Measurements from ENCODE around the gene KCNMA1.

Gene KCNMA1

GRCh38 chr10:77230194-77230593 lies 407.4 kb downstream of the KCNMA1 start:
- H3K4me3 Mint-ChIP-seq = no peak overlapping the region
- no peaks in the 10 kb centered on the region for H3K9me3 Mint-ChIP-seq
- no peak overlapping the region for H3K27ac Mint-ChIP-seq
- no peak for DNase-seq (ENCODE audit: low spot score)
- no peaks in the 10 kb centered on the region for H3K4me1 Mint-ChIP-seq (ENCODE audit: low read depth)
- no peaks in the 10 kb centered on the region for H3K36me3 Mint-ChIP-seq (ENCODE audit: low read depth)
- H3K27me3 Mint-ChIP-seq (ENCODE audit: low read depth) = no peaks in the 10 kb centered on the region

DNA sequence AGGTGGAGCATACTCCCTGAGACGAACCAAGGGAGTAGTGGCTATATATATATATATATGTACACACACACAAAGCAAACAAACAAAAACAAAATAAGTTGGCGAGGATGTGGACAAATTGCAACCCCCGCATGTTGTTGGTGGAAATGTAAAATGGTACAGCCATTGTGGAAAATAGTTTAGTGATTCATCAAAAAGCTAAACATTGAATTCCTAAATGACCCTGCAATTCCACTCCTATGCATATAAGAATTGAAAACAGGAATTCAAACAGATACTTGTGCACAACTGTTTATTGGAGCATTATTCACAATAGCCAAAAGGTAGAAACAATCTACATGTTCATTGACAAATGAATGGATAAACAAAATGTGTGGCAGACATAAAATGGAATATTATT lies 407.9 kb downstream of the KCNMA1 start:
- H3K27ac Mint-ChIP-seq = no peak overlapping the region
- no peak for DNase-seq (ENCODE audit: low spot score)
- H3K9me3 Mint-ChIP-seq = no peaks in the 10 kb centered on the region
- no peaks in the 10 kb centered on the region for H3K4me1 Mint-ChIP-seq (ENCODE audit: low read depth)
- no peaks in the 10 kb centered on the region for H3K27me3 Mint-ChIP-seq (ENCODE audit: low read depth)
- no peaks in the 10 kb centered on the region for H3K36me3 Mint-ChIP-seq (ENCODE audit: low read depth)
- H3K4me3 Mint-ChIP-seq = no peak overlapping the region

DNA sequence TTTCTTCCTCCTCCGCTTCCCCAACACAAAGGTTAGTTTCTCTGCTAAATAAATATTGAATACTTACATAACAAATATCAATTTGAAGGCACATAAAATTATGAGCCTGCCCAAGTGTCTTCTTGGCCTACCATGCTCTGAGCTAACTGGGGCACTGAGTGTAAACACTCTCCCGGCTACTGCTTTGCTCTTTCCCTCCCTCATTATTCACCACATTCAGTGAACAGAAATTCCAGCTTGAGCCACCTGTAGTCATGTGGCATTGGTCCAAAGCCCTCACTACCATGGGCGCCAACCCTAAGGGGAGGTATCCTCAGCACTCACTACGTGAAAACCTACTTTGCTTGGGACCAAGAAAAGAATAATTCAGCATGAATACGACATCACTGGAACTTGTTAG lies 409.0 kb downstream of the KCNMA1 start:
- no peak for DNase-seq (ENCODE audit: low spot score)
- H3K9me3 Mint-ChIP-seq = no peaks in the 10 kb centered on the region
- H3K27me3 Mint-ChIP-seq (ENCODE audit: low read depth) = peaks cover 4% of the 10 kb centered on the region
- H3K27ac Mint-ChIP-seq = no peak overlapping the region
- H3K36me3 Mint-ChIP-seq (ENCODE audit: low read depth) = no peaks in the 10 kb centered on the region
- no peaks in the 10 kb centered on the region for H3K4me1 Mint-ChIP-seq (ENCODE audit: low read depth)
- no peak overlapping the region for H3K4me3 Mint-ChIP-seq

GRCh38 chr10:77226853-77227565 lies 410.6 kb downstream of the KCNMA1 start:
- no peak overlapping the region for H3K4me3 Mint-ChIP-seq
- peaks cover 10% of the 10 kb centered on the region for H3K27me3 Mint-ChIP-seq (ENCODE audit: low read depth)
- H3K27ac Mint-ChIP-seq = no peak overlapping the region
- DNase-seq (ENCODE audit: low spot score) = no peak
- no peaks in the 10 kb centered on the region for H3K4me1 Mint-ChIP-seq (ENCODE audit: low read depth)
- H3K36me3 Mint-ChIP-seq (ENCODE audit: low read depth) = no peaks in the 10 kb centered on the region
- H3K9me3 Mint-ChIP-seq = no peaks in the 10 kb centered on the region

DNA sequence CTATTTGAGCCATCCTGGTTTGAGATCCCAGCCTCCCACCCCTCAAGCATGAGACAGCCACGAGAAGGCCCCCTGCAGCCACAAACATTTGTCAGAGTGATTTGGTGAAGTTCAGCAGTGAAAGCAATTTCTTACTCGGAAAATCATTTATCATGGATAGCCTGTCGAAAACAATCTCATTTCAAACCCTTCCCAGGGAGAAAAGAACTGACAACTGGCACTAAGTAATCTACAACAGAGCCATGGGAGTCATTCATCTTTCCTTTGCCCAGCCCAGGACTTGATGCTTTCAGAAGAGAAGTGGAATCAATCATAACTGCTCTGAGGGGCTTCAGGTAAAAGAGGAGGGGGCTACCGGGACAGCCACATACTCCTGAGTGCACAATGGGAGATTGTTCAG lies 411.2 kb downstream of the KCNMA1 start:
- no peak overlapping the region for H3K4me3 Mint-ChIP-seq
- no peaks in the 10 kb centered on the region for H3K36me3 Mint-ChIP-seq (ENCODE audit: low read depth)
- no peak for DNase-seq (ENCODE audit: low spot score)
- no peaks in the 10 kb centered on the region for H3K9me3 Mint-ChIP-seq
- H3K27ac Mint-ChIP-seq = no peak overlapping the region
- peaks cover 14% of the 10 kb centered on the region for H3K27me3 Mint-ChIP-seq (ENCODE audit: low read depth)
- H3K4me1 Mint-ChIP-seq (ENCODE audit: low read depth) = no peaks in the 10 kb centered on the region

- Mint-ChIP-seq H3K9me3 (no peaks in the 10 kb centered on the region), H3K27me3 (ENCODE audit: low read depth) (peaks cover 14% of the 10 kb centered on the region), H3K4me1 (ENCODE audit: low read depth) (no peaks in the 10 kb centered on the region), H3K4me3 (no peak overlapping the region), H3K27ac (no peak overlapping the region), H3K36me3 (ENCODE audit: low read depth) (no peaks in the 10 kb centered on the region)
- no peak for DNase-seq (ENCODE audit: low spot score)
Measured at GRCh38 chr10:77226020-77226419, 411.6 kb downstream of the KCNMA1 start.

GRCh38 chr10:77223526-77224460 lies 413.8 kb downstream of the KCNMA1 start:
- H3K4me1 Mint-ChIP-seq (ENCODE audit: low read depth) = no peaks in the 10 kb centered on the region
- no peaks in the 10 kb centered on the region for H3K9me3 Mint-ChIP-seq

DNA sequence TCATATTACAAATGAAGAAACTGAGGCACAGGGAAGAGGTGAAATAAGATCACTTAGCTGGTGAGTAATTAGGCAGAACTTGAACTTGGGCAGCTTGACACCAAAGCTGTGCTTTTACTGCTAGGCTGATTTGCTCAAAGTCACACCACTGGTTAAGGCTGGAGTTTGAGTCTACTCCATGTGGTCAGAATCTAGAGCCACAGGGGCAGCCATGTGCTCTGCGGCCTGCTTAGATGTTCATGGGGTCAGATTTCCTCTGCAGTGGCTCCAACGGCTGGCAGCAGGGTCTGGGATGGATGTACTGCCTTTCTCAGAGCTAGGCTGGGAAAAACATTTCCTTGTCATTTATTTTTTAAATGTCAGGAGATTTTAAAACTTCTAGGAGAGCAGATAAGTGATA lies 417.5 kb downstream of the KCNMA1 start:
- Mint-ChIP-seq H3K27me3 (ENCODE audit: low read depth) (peaks cover 16% of the 10 kb centered on the region), H3K4me1 (ENCODE audit: low read depth) (no peaks in the 10 kb centered on the region), H3K4me3 (no peak overlapping the region), H3K36me3 (ENCODE audit: low read depth) (no peaks in the 10 kb centered on the region), H3K9me3 (no peaks in the 10 kb centered on the region), H3K27ac (no peak overlapping the region)
- no peak for DNase-seq (ENCODE audit: low spot score)

More at GRCh38 chr10:77223526-77224460, 413.8 kb downstream of the KCNMA1 start:
- Mint-ChIP-seq H3K27me3 (ENCODE audit: low read depth) (peaks cover 14% of the 10 kb centered on the region), H3K4me3 (no peak overlapping the region), H3K36me3 (ENCODE audit: low read depth) (no peaks in the 10 kb centered on the region), H3K27ac (no peak overlapping the region)
- no peak for DNase-seq (ENCODE audit: low spot score)

DNA sequence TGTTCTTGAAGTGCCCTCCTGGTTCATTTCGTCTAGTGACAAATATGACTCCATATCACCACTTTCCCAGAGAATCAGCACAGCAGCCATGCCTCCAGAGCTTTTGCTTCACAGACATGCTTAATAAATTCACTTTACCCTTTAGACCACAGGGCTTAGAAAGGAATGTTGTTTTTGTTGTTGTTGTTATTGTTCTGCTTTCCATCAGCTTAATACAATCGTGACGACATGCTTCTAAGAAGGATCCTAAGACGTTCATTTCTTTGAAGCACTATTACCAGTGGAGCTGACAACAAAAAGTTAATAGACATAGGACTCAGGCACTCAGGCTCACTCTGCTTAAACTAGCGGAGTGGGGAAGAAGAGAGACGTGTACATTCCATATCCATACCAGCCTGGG lies 418.6 kb downstream of the KCNMA1 start:
- no peak for DNase-seq (ENCODE audit: low spot score)
- Mint-ChIP-seq H3K9me3 (no peaks in the 10 kb centered on the region), H3K36me3 (ENCODE audit: low read depth) (no peaks in the 10 kb centered on the region), H3K4me3 (no peak overlapping the region), H3K27me3 (ENCODE audit: low read depth) (peaks cover 16% of the 10 kb centered on the region), H3K4me1 (ENCODE audit: low read depth) (no peaks in the 10 kb centered on the region), H3K27ac (no peak overlapping the region)

DNA sequence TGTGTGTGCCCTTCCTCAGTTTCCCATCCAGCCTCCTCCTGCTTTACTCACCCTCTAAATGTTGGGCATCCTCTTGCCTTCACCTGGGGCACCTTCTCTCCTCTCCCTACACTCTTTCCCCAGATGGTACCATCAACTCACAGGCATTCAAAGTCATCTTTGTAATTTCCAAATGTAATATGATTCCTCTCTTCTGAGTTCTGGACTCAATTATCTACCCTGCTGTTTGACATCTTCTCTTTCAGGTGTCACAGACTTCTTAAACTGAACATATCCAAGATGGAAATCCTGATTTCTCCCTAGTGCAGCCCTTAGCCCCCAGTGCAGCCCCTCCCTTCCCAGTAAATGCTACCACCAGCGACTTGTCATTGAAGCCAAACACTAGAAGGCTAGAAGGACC lies 422.8 kb downstream of the KCNMA1 start:
- H3K4me3 Mint-ChIP-seq = no peak overlapping the region
- no peak overlapping the region for H3K27ac Mint-ChIP-seq
- DNase-seq (ENCODE audit: low spot score) = no peak
- peaks cover 2% of the 10 kb centered on the region for H3K27me3 Mint-ChIP-seq (ENCODE audit: low read depth)
- H3K36me3 Mint-ChIP-seq (ENCODE audit: low read depth) = no peaks in the 10 kb centered on the region
- H3K4me1 Mint-ChIP-seq (ENCODE audit: low read depth) = no peaks in the 10 kb centered on the region
- H3K9me3 Mint-ChIP-seq = no peaks in the 10 kb centered on the region

GRCh38 chr10:77212632-77213031 lies 425.0 kb downstream of the KCNMA1 start:
- Mint-ChIP-seq H3K27me3 (ENCODE audit: low read depth) (peaks cover 2% of the 10 kb centered on the region), H3K4me1 (ENCODE audit: low read depth) (no peaks in the 10 kb centered on the region), H3K36me3 (ENCODE audit: low read depth) (no peaks in the 10 kb centered on the region), H3K27ac (no peak overlapping the region), H3K9me3 (no peaks in the 10 kb centered on the region), H3K4me3 (no peak overlapping the region)
- DNase-seq (ENCODE audit: low spot score) = no peak

DNA sequence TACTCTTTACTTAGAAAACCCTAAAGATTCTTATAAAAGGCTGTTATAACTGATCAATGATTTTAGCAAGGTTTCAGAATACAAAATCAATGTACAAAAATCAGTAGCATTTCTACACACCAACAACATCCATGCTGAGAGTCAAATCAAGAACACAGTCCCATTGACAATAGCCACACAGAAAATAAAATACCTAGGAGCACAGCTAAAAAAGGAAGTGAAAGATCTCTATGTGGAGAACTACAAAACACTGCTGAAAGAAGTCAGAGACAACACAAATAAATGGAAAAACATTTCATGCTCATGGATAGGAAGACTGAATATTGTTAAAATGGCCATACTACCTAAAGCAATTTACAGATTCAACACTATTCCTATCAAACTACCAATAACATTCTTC lies 427.0 kb downstream of the KCNMA1 start:
- H3K9me3 Mint-ChIP-seq = no peaks in the 10 kb centered on the region
- no peak overlapping the region for H3K27ac Mint-ChIP-seq
- no peaks in the 10 kb centered on the region for H3K4me1 Mint-ChIP-seq (ENCODE audit: low read depth)
- H3K36me3 Mint-ChIP-seq (ENCODE audit: low read depth) = no peaks in the 10 kb centered on the region
- no peak overlapping the region for H3K4me3 Mint-ChIP-seq
- no peak for DNase-seq (ENCODE audit: low spot score)
- H3K27me3 Mint-ChIP-seq (ENCODE audit: low read depth) = no peaks in the 10 kb centered on the region

DNA sequence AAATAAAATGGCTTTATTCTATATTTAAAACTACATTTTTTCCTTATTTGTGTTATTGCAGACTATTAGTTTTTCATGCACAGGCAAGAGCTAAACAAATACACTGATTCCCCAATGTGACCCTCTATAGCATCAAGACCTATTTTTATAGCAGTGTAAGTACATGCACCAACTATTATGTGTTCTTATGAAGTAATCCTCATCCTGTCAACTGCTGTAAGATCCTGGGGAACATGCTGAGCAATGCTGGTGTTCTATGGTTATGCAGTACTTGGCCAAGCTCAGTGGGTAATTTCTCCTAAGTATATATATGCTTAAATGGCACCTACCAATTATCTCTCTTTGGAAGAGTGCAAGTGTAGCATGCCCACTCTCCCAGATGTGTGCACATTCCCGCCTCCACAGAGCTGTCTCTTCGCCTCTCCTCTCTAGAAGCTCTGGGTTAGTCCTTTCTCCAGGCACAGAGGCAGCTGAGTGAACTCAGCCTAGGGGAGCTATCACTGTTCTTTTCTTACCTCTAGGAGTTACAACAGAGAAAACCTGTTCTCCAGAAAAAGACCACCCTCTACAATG lies 428.8 kb downstream of the KCNMA1 start:
- Mint-ChIP-seq H3K27me3 (ENCODE audit: low read depth) (peaks cover 2% of the 10 kb centered on the region), H3K9me3 (no peaks in the 10 kb centered on the region), H3K4me3 (no peak overlapping the region), H3K36me3 (ENCODE audit: low read depth) (no peaks in the 10 kb centered on the region), H3K4me1 (ENCODE audit: low read depth) (no peaks in the 10 kb centered on the region), H3K27ac (no peak overlapping the region)
- DNase-seq (ENCODE audit: low spot score) = no peak

- peaks cover 5% of the 10 kb centered on the region for H3K27me3 Mint-ChIP-seq (ENCODE audit: low read depth)
- DNase-seq (ENCODE audit: low spot score) = no peak
- H3K36me3 Mint-ChIP-seq (ENCODE audit: low read depth) = no peaks in the 10 kb centered on the region
- H3K4me3 Mint-ChIP-seq = no peak overlapping the region
- H3K9me3 Mint-ChIP-seq = no peaks in the 10 kb centered on the region
- H3K27ac Mint-ChIP-seq = no peak overlapping the region
- no peaks in the 10 kb centered on the region for H3K4me1 Mint-ChIP-seq (ENCODE audit: low read depth)
Measured at GRCh38 chr10:77207828-77208185, 429.8 kb downstream of the KCNMA1 start.

Measured in T-helper 2 cell treated with Interferon-gamma antibody and Interleukin-4, amounts not matched to agents 5 μg/mL and 100 μg/mL, for 36 hours (primary cell).